Neuronal stem cell (in vitro differentiated cells): ENCODE measurements around the gene CROCC2.

Experiments
- DNase-seq: peaks from one replicate; pipeline ENCODE4 v3.0.0-alpha.2; 2013; ENCODE audit warnings: low spot score
- H2AFZ ChIP-seq: one replicate; pipeline ENCODE4 v1.6.1; 2013; ENCODE audit warnings: mild to moderate bottlenecking, low read length, inconsistent platforms
- H2AK5ac ChIP-seq: 2 replicates; pipeline ENCODE4 v1.6.1; 2013; ENCODE audit warnings: low read depth, mild to moderate bottlenecking, inconsistent platforms, low read length, moderate library complexity, mixed read lengths
- H2BK120ac ChIP-seq: 2 replicates; pipeline ENCODE4 v1.6.1; 2013; ENCODE audit warnings: low read depth, mild to moderate bottlenecking, inconsistent platforms, low read length, moderate library complexity, mixed read lengths
- H2BK12ac ChIP-seq: one replicate; pipeline ENCODE4 v1.6.1; 2013; ENCODE audit warnings: low read length, inconsistent platforms
- H2BK15ac ChIP-seq: 2 replicates; pipeline ENCODE4 v1.6.1; 2013; ENCODE audit warnings: mild to moderate bottlenecking, low read length, inconsistent platforms, mixed read lengths
- H2BK5ac ChIP-seq: one replicate; pipeline ENCODE4 v1.6.1; 2013; ENCODE audit warnings: inconsistent platforms, mild to moderate bottlenecking, low read length, moderate library complexity
- H3K14ac ChIP-seq: one replicate; pipeline ENCODE4 v1.6.1; 2013; ENCODE audit warnings: low read length, inconsistent platforms
- H3K18ac ChIP-seq: 2 replicates; pipeline ENCODE4 v1.6.1; 2013; ENCODE audit warnings: low read length, inconsistent platforms
- H3K23ac ChIP-seq: 2 replicates; pipeline ENCODE4 v1.6.1; 2013; ENCODE audit warnings: low read depth, mild to moderate bottlenecking, mixed read lengths, low read length, inconsistent platforms; ENCODE audit not compliant: poor library complexity
- H3K27ac ChIP-seq: replicated peaks from 3 replicates; pipeline ENCODE4 v1.5.1; 2013; ENCODE audit warnings: low read length, inconsistent platforms
- H3K27me3 ChIP-seq, 3 experiments: 2 replicates each; pipeline ENCODE4 v1.6.1; 2013; ENCODE audit warnings: low read length in 3 of 3, mild to moderate bottlenecking in 2 of 3, inconsistent platforms in 1 of 3, low read depth in 1 of 3, mixed read lengths in 1 of 3, moderate library complexity in 1 of 3; ENCODE audit not compliant: control insufficient read depth in 3 of 3, insufficient read depth in 3 of 3
- H3K36me3 ChIP-seq, 2 donors: replicated peaks in 1 of 2; 2 replicates each; pipeline ENCODE4 v1.6.1; 2013; ENCODE audit warnings: low read length in 2 of 2; ENCODE audit not compliant: control insufficient read depth in 2 of 2, insufficient read depth in 2 of 2
- H3K4ac ChIP-seq: 2 replicates; pipeline ENCODE4 v1.6.1; 2013; ENCODE audit warnings: inconsistent platforms, mild to moderate bottlenecking, low read length, moderate library complexity
- H3K4me1 ChIP-seq, 2 donors: 1 replicate in 1 of 2; 2 replicates in 1 of 2; pipeline ENCODE4 v1.6.1; 2013; ENCODE audit warnings: low read length in 2 of 2, low read depth in 1 of 2; ENCODE audit not compliant: control insufficient read depth in 2 of 2, insufficient read depth in 1 of 2
- H3K4me2 ChIP-seq: one replicate; pipeline ENCODE4 v1.6.1; 2013; ENCODE audit warnings: mild to moderate bottlenecking, low read length, inconsistent platforms; ENCODE audit not compliant: insufficient read depth, poor library complexity, severe bottlenecking
- H3K4me3 ChIP-seq, 2 donors: 2 replicates each; pipeline ENCODE4 v1.5.1; 2013; ENCODE audit warnings: low read length in 2 of 2, mild to moderate bottlenecking in 2 of 2, inconsistent platforms in 1 of 2, moderate library complexity in 1 of 2
- H3K79me1 ChIP-seq: one replicate; pipeline ENCODE4 v1.6.1; 2013; ENCODE audit warnings: low read depth, mild to moderate bottlenecking, inconsistent platforms, low read length, moderate library complexity
- H3K9ac ChIP-seq: one replicate; pipeline ENCODE4 v1.6.1; 2013; ENCODE audit warnings: mild to moderate bottlenecking, low read depth, low read length, inconsistent platforms; ENCODE audit not compliant: poor library complexity
- H3K9me3 ChIP-seq, 2 donors: replicated peaks in 1 of 2; 2 replicates each; pipeline versions ENCODE3 to v1.6.1; 2013; ENCODE audit warnings: low read length in 2 of 2, mild to moderate bottlenecking in 2 of 2, inconsistent platforms in 1 of 2, low read depth in 1 of 2, mixed read lengths in 1 of 2, moderate library complexity in 1 of 2; ENCODE audit not compliant: control insufficient read depth in 2 of 2, insufficient read depth in 1 of 2
- H4K8ac ChIP-seq: one replicate; pipeline ENCODE4 v1.6.1; 2013; ENCODE audit warnings: low read depth, mild to moderate bottlenecking, inconsistent platforms, low read length, moderate library complexity
- H4K91ac ChIP-seq: one replicate; pipeline ENCODE4 v1.6.1; 2013; ENCODE audit warnings: low read length, low read depth, mild to moderate bottlenecking, inconsistent platforms; ENCODE audit not compliant: poor library complexity
- whole genome bisulfite sequencing, 2 donors: extraction: QIAGEN DNeasy Blood & Tissue Kit; methylation state at CpG; one replicate each; pipeline ENCODE4 v1.1.7; 2013; ENCODE audit warnings: missing lambda C conversion rate in 2 of 2, mixed read lengths in 1 of 2; ENCODE audit not compliant: insufficient read length in 2 of 2, insufficient replicate concordance in 1 of 2; ENCODE audit errors: extremely low coverage in 2 of 2; 5-methylcytosine and 5-hydroxymethylcytosine counted together

Gene CROCC2

DNA sequence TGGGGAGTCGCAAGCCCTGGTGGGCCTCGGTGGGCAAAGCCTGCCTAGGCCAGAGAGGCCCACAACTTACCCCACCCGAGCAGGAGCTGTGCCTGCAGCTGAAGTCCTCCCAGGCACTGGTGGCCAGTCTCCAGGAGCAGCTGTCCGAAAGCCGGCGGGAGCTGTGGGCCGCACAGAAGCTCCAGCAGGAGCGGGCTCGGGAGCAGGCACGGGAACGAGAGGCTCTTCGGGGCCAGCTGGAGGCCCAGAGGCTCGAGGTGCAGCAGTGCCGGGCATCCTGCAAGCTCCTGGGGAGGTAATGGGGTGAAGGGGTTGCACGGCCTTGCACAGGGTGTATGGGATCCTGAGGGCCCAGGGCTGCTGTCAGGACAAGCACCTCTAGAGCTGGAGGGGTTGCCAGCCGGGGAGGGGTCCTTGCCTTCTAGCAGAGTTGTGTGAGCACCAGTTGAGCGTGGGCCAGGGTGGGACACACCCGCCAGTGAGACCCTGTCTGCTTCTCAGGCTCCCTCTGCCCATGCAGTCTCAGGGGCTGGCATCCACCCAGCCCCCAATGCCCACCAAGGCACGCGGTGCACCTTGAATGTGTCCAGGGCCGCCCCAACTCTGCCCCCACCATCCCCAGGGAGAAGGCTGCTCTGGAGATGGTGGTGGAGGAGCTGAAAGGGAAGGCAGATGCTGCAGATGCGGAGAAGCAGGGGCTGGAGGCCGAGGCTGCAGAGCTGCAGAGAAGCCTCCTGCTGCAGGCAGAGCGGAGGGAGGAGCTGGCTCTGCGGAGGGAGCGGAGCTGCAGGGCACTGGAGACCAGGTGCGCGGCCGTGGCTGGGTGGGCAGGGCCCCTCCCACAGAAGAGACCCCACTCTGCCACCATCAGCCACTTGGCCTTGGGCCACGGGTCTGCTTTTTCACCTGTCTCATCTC is 27.2 kb downstream of the CROCC2 start:
- no peaks in the 10 kb centered on the region for H3K79me1 ChIP-seq
- no peak overlapping the region for H2BK5ac ChIP-seq
- H2AFZ ChIP-seq: no peak overlapping the region
- DNase-seq: no peak
- H2BK12ac ChIP-seq: peak overlapping the region; percentile 22
- no peak overlapping the region for H3K27ac ChIP-seq
- H2AK5ac ChIP-seq: peak overlapping the region; percentile 60
- no peak overlapping the region for H3K4me3 ChIP-seq
- H3K4ac ChIP-seq: no peak overlapping the region
- no peak overlapping the region for H3K4me2 ChIP-seq
- peak overlapping the region; percentile 28 for H3K18ac ChIP-seq
- peak overlapping the region; percentile 77 for H3K9ac ChIP-seq
- H2BK120ac ChIP-seq: peak overlapping the region; percentile 72
- no peak overlapping the region for H3K23ac ChIP-seq
- no peaks in the 10 kb centered on the region for H3K4me1 ChIP-seq
- H2BK15ac ChIP-seq: no peak overlapping the region
- no peaks in the 10 kb centered on the region for H3K36me3 ChIP-seq
- peaks cover 0 to 6% of the 10 kb centered on the region in 2 donors for H3K9me3 ChIP-seq
- peak overlapping the region; percentile 71 for H3K14ac ChIP-seq
- H4K91ac ChIP-seq: no peak overlapping the region
- no peak overlapping the region for H4K8ac ChIP-seq
- H3K27me3 ChIP-seq: peaks cover 0 to 56% (median 0%) of the 10 kb centered on the region in 3 experiments
- no CpG with 5 or more reads among the region's 30 CpGs for WGBS, 2 donors

DNA sequence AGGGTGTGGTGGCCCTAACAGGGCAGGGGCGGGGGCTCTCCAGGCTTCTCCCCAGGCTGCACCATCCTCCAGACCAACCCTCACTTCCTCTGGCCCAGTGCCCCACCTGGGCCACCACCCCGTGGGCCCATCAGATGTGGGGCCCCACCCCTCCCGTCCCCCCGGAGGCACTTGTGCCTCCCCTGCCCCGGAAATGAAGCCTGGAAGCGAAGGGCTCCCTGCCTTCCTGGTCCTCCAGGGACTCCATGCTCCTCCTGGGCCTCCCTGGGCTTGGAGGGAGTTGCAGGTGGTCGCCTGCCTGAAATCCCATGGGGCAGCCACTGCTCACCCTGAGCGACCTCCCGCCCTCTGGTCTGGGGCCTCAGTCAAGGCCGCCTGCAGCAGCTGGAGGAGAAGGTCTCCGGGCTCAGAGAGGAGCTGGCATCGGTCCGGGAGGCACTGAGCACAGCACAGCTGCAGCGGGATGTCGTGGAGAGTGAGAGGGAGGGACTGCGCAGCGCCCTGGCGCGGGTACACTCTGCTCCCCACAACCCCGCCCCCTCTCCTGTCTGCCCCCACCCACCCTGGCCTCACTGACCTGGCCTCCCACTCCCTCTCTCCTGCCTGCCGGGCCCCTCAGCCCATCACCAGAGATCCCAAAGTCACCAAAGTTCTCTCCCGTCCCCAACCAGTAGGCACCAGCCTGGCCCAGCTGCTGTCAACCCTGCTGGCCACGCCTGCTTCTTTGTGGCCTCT is 28.0 kb downstream of the CROCC2 start:
- H3K36me3 ChIP-seq: no peaks in the 10 kb centered on the region
- no peak overlapping the region for H2AFZ ChIP-seq
- peak overlapping the region; percentile 71 for H3K14ac ChIP-seq
- no peak overlapping the region for H3K9ac ChIP-seq
- peaks cover 0 to 6% of the 10 kb centered on the region in 2 donors for H3K9me3 ChIP-seq
- H3K27ac ChIP-seq: no peak overlapping the region
- H3K4me3 ChIP-seq: no peak overlapping the region
- H2BK15ac ChIP-seq: no peak overlapping the region
- no peaks in the 10 kb centered on the region for H3K79me1 ChIP-seq
- H3K27me3 ChIP-seq: peaks cover 0 to 48% (median 0%) of the 10 kb centered on the region in 3 experiments
- H3K4ac ChIP-seq: no peak overlapping the region
- no peak overlapping the region for H2BK12ac ChIP-seq
- H4K8ac ChIP-seq: no peak overlapping the region
- H3K4me2 ChIP-seq: no peak overlapping the region
- H3K4me1 ChIP-seq: no peaks in the 10 kb centered on the region
- no peak overlapping the region for H2BK120ac ChIP-seq
- no peak overlapping the region for H4K91ac ChIP-seq
- peak overlapping the region; percentile 2 for H3K18ac ChIP-seq
- no peak overlapping the region for H2BK5ac ChIP-seq
- DNase-seq: no peak
- no peak overlapping the region for H3K23ac ChIP-seq
- no CpG with 5 or more reads among the region's 23 CpGs for WGBS, 2 donors
- peak overlapping the region; percentile 60 for H2AK5ac ChIP-seq

GRCh38 chr2:240934701-240935102 is 28.6 kb downstream of the CROCC2 start:
- H2BK5ac ChIP-seq: no peak overlapping the region
- no peak overlapping the region for H3K27ac ChIP-seq
- H2AFZ ChIP-seq: no peak overlapping the region
- H3K4me3 ChIP-seq: peak overlapping the region in 1 of 2 donors; percentile 39
- peak overlapping the region; percentile 52 for H3K23ac ChIP-seq
- H3K9me3 ChIP-seq: peaks cover 0 to 6% of the 10 kb centered on the region in 2 donors
- H2AK5ac ChIP-seq: no peak overlapping the region
- no peak for DNase-seq
- H3K4ac ChIP-seq: no peak overlapping the region
- no peak overlapping the region for H4K8ac ChIP-seq
- no peaks in the 10 kb centered on the region for H3K36me3 ChIP-seq
- no CpG with 5 or more reads among the region's 12 CpGs for WGBS, 2 donors
- no peak overlapping the region for H2BK12ac ChIP-seq
- no peak overlapping the region for H3K14ac ChIP-seq
- no peaks in the 10 kb centered on the region for H3K79me1 ChIP-seq
- no peak overlapping the region for H2BK15ac ChIP-seq
- peaks cover 0 to 45% (median 0%) of the 10 kb centered on the region in 3 experiments for H3K27me3 ChIP-seq
- no peak overlapping the region for H3K9ac ChIP-seq
- H4K91ac ChIP-seq: no peak overlapping the region
- H2BK120ac ChIP-seq: no peak overlapping the region
- H3K4me1 ChIP-seq: no peaks in the 10 kb centered on the region
- H3K4me2 ChIP-seq: no peak overlapping the region
- no peak overlapping the region for H3K18ac ChIP-seq
